Panc1 (cell line): ENCODE measurements around the gene CRIM1. TPM values are rescaled to one million over a fixed set of nuclear protein-coding genes. Genes with fewer than 3 reads are reported as not detected.

ENCODE experiments used
- ATAC-seq: fragments of 200-7000 bp; cut with Tn5 transposase; 2 replicates; pipeline ENCODE4 v1.9.1; 2020; ENCODE audit warnings: mild to moderate bottlenecking, moderate library complexity
- BruUV-seq: library from RNA; stranded (reverse); fragments of 400-500 nt; replicated peaks from 2 replicates; lab custom pipeline; 2021; lab: Mats Ljungman, UMichigan
- CTCF ChIA-PET: fragments of 300-600 bp; sonication (Branson Sonifier 250); formaldehyde crosslinking; loops from one replicate; lab custom pipeline; 2022; ENCODE audit warnings: antibody characterized with exemption; lab: Charles Lee
- POLR2A ChIA-PET: fragments of 300-600 bp; sonication (Branson Sonifier 250); formaldehyde crosslinking; loops from one replicate; lab custom pipeline; 2022; ENCODE audit warnings: antibody characterized with exemption; lab: Charles Lee
- DNase-seq: peaks from one replicate; pipeline ENCODE4 v3.0.0-alpha.2; 2010; ENCODE audit warnings: low read depth, low spot score
- H3K27ac ChIP-seq: 2 replicates; pipeline ENCODE4 v1.5.1; 2011; ENCODE audit warnings: mild to moderate bottlenecking, low read length, inconsistent platforms
- H3K27me3 ChIP-seq: fragments of 200-500 bp; sonication (Bioruptor generic); 2 replicates; pipeline ENCODE4 v1.6.0; 2014; ENCODE audit warnings: low read length, inconsistent platforms; ENCODE audit not compliant: control insufficient read depth, insufficient read depth
- H3K36me3 ChIP-seq: fragments of 200-500 bp; sonication (Bioruptor generic); 2 replicates; pipeline ENCODE4 v1.5.1; 2014; ENCODE audit warnings: inconsistent platforms, mild to moderate bottlenecking, low read length, moderate library complexity; ENCODE audit not compliant: control insufficient read depth, insufficient read depth
- H3K4me1 ChIP-seq: 2 replicates; pipeline ENCODE4 v1.5.1; 2011; ENCODE audit warnings: inconsistent platforms, mild to moderate bottlenecking, low read length, moderate library complexity; ENCODE audit not compliant: control insufficient read depth, insufficient read depth
- H3K4me3 ChIP-seq, 2 experiments: 2 replicates each; pipeline ENCODE4 v1.5.1; 2011 to 2012; ENCODE audit warnings: low read depth in 2 of 2, low read length in 2 of 2, mild to moderate bottlenecking in 2 of 2, inconsistent platforms in 1 of 2, moderate library complexity in 1 of 2
- H3K9me3 ChIP-seq: fragments of 200-500 bp; sonication (Bioruptor generic); 2 replicates; pipeline ENCODE4 v1.5.1; 2014; ENCODE audit warnings: low read depth, mild to moderate bottlenecking, inconsistent platforms, low read length, moderate library complexity; ENCODE audit not compliant: control insufficient read depth, insufficient read depth
- CTCF ChIP-seq: fragments of 450-650 bp; IDR thresholded peaks from 2 replicates; pipeline ENCODE4 v1.5.1; 2017; ENCODE audit warnings: mild to moderate bottlenecking
- POLR2AphosphoS5 ChIP-seq: IDR thresholded peaks from 2 replicates; pipeline ENCODE4 v1.6.1; 2012; ENCODE audit warnings: mild to moderate bottlenecking, low read depth, low read length, moderate library complexity
- REST ChIP-seq, 2 experiments: IDR thresholded peaks; 2 replicates each; pipeline ENCODE4 v1.6.1; 2011 to 2012; ENCODE audit warnings: low read depth in 2 of 2, control low read depth in 1 of 2, low read length in 1 of 2, mild to moderate bottlenecking in 1 of 2, moderate library complexity in 1 of 2; ENCODE audit not compliant: insufficient read depth in 1 of 2
- SIN3A ChIP-seq: IDR thresholded peaks from 2 replicates; pipeline ENCODE4 v1.6.1; 2012; ENCODE audit warnings: low read depth, mild to moderate bottlenecking, low read length, moderate library complexity, borderline replicate concordance; ENCODE audit not compliant: insufficient read depth
- TCF7L2 ChIP-seq: IDR thresholded peaks from 2 replicates; pipeline ENCODE4 v1.6.1; 2011; ENCODE audit warnings: mild to moderate bottlenecking, low read depth, low read length, inconsistent platforms
- in situ Hi-C: cut with HindIII; loops from 2 replicates; pipeline ENCODE4 v1.10.0; 2016; ENCODE audit warnings: low sequenced_read_pairs, low pct_unique_long_range_greater_than_20kb
- intact Hi-C: fragments of 100-400 bp; cut with micrococcal nuclease; formaldehyde crosslinking; loops from one replicate; pipeline ENCODE4 v1.10.0; 2022; ENCODE audit not compliant: unreplicated experiment
- total RNA-seq: library from RNA; stranded (reverse); gene quantifications from one replicate; pipeline ENCODE4 v1.2.1, GENCODE V29; 2021; ENCODE audit not compliant: unreplicated experiment

The CRIM1 gene
- total RNA-seq, 1 experiment from 2014 or later, result 290 TPM

GRCh38 chr2:36337354-36337753, 18.2 kb upstream of the CRIM1 start:
- H3K36me3 ChIP-seq, result no peaks in the 10 kb centered on the region
- TF ChIP-seq SIN3A, result no peak
- no peak for TF ChIP-seq TCF7L2
- no peak for TF ChIP-seq REST (IDR thresholded peaks at IDR 0.05; ENCODE audit: insufficient read depth in 1 of 2, low read depth in 2 of 2, low read length in 1 of 2)
- TF ChIP-seq POLR2AphosphoS5, result no peak
- TF ChIP-seq CTCF, result no peak
- intact Hi-C loops (no loop called here), in situ Hi-C loops (no loop called here)
- H3K27ac ChIP-seq, result peak overlapping the region; percentile 82
- CTCF ChIA-PET, result interaction anchor here (0.9 kb wide), 1 partner anchor 21 kb away, joined by 3 read pairs; no protein-coding TSS in a partner anchor
- ATAC-seq, result no peak
- POLR2A ChIA-PET, result no interaction called here
- no peaks in the 10 kb centered on the region for H3K27me3 ChIP-seq
- H3K4me1 ChIP-seq, result peaks cover 29% of the 10 kb centered on the region
- BruUV-seq, result no TSS peak
- H3K4me3 ChIP-seq, result no peak overlapping the region
- no peaks in the 10 kb centered on the region for H3K9me3 ChIP-seq
- DNase-seq, result no peak

- BruUV-seq, result no TSS peak
- no peak for DNase-seq
- peak overlapping the region; percentile 82 for H3K27ac ChIP-seq
- ChIA-PET CTCF (interaction anchor here (0.9 kb wide), 1 partner anchor 20 kb away, joined by 3 read pairs; no protein-coding TSS in a partner anchor), POLR2A (no interaction called here)
- no peaks in the 10 kb centered on the region for H3K36me3 ChIP-seq
- H3K9me3 ChIP-seq, result no peaks in the 10 kb centered on the region
- peaks cover 29% of the 10 kb centered on the region for H3K4me1 ChIP-seq
- ATAC-seq, result peak; percentile 49
- H3K27me3 ChIP-seq, result no peaks in the 10 kb centered on the region
- intact Hi-C loops, result no loop called here
- H3K4me3 ChIP-seq, result no peak overlapping the region
- TF ChIP-seq POLR2AphosphoS5 (no peak), REST (IDR thresholded peaks at IDR 0.05; ENCODE audit: insufficient read depth in 1 of 2, low read depth in 2 of 2, low read length in 1 of 2) (no peak), TCF7L2 (no peak), SIN3A (no peak), CTCF (no peak)
- in situ Hi-C loops, result no loop called here
These were observed 17.3 kb upstream of the CRIM1 start for GRCh38 chr2:36338124-36338826.
